ENCODE measurements around the gene ZCCHC24. TPM values are rescaled to one million over a fixed set of nuclear protein-coding genes. Genes with fewer than 3 reads are reported as not detected.

Gene ZCCHC24
- total and polyA plus RNA-seq, 2 of the 8 experiments (the other 6 are each of a cell fraction or from before 2014, with no cell fraction given) = 3.9 to 6.9 TPM

DNA sequence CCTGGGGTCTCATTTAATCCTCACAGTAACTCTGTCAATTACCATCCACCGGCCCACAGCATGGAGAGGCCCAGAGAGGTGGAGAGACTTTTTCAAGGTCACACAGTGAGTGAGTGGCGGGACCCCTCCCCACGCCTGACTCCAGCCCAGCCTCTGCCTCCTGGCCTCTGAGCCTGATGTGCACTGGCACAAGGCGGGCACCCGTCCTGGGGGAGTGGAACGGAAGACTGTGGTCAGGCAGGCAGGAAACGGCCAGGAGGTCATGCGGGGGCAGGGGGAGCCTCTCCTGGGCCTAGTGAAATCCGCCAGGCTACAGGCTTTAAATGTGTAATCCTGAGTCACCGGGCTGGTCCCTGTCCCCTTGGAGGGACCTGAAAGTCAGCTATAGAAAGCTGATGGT, 32.2 kb downstream of the ZCCHC24 start:
- Histone ChIP-seq H3K27me3 (replicated peaks in 1 of 4; ENCODE audit: control insufficient read depth in 3 of 4, extremely low read depth in 1 of 4, insufficient read depth in 3 of 4, low read length in 3 of 4) (no peaks in the 10 kb centered on the region), H2AK5ac (ENCODE audit: low read depth, low read length) (no peak overlapping the region), H3K56ac (replicated peaks; ENCODE audit: insufficient read length, low read depth, low read length) (no peak overlapping the region), H3K14ac (ENCODE audit: insufficient read length) (no peak overlapping the region), H3K4ac (replicated peaks; ENCODE audit: insufficient read length, low read depth, low read length) (no peak overlapping the region), H3K4me2 (ENCODE audit: insufficient read depth in 1 of 2, low read depth in 2 of 2, low read length in 2 of 2) (no peak overlapping the region), H3K4me1 (replicated peaks in 1 of 4; ENCODE audit: control insufficient read depth in 3 of 4, insufficient read depth in 4 of 4, low read length in 3 of 4) (no peaks in the 10 kb centered on the region; a peak in 1 of 7 replicates), H4K8ac (ENCODE audit: extremely low read depth, insufficient read depth, low read length) (no peak overlapping the region), H4K91ac (replicated peaks; ENCODE audit: insufficient read length, low read length) (no peak overlapping the region), H3K9me3 (ENCODE audit: insufficient read depth in 2 of 2, low read depth in 1 of 2, low read length in 1 of 2) (no peaks in the 10 kb centered on the region), H3K4me3 (ENCODE audit: extremely low read depth in 1 of 4, insufficient read depth in 2 of 4, low read depth in 3 of 4, low read length in 4 of 4) (no peak overlapping the region), H3K36me3 (ENCODE audit: control insufficient read depth in 2 of 4, insufficient read depth in 4 of 4, low read length in 3 of 4) (no peaks in the 10 kb centered on the region), H2BK12ac (ENCODE audit: low read depth, low read length) (no peak overlapping the region), H3K79me2 (ENCODE audit: control insufficient read depth in 1 of 2, insufficient read depth in 2 of 2, low read length in 2 of 2) (no peaks in the 10 kb centered on the region), H2BK120ac (replicated peaks; ENCODE audit: low read depth, low read length) (no peak overlapping the region), H3K23ac (ENCODE audit: insufficient read length) (no peak overlapping the region), H2AFZ (ENCODE audit: low read length) (no peak overlapping the region), H4K20me1 (replicated peaks in 1 of 2; ENCODE audit: control insufficient read depth in 1 of 2, insufficient read depth in 2 of 2, low read length in 2 of 2) (peaks cover 0 to 3% of the 10 kb centered on the region in 2 experiments), H4K5ac (ENCODE audit: insufficient read length, low read depth, low read length) (no peak overlapping the region), H3K18ac (ENCODE audit: extremely low read depth, low read length) (no peak overlapping the region), H2BK5ac (ENCODE audit: low read depth, low read length) (no peak overlapping the region), H2BK15ac (ENCODE audit: low read length) (no peak overlapping the region), H3K27ac (ENCODE audit: low read depth, low read length) (no peak overlapping the region), H2BK20ac (ENCODE audit: low read length) (no peak overlapping the region), H3K23me2 (ENCODE audit: low read depth, low read length) (no peaks in the 10 kb centered on the region), H3K9ac (replicated peaks in 1 of 4; ENCODE audit: extremely low read depth in 1 of 4, low read depth in 3 of 4, low read length in 3 of 4) (no peak overlapping the region), H3K79me1 (ENCODE audit: low read depth, low read length) (no peaks in the 10 kb centered on the region)
- no peak for TF ChIP-seq JUN (IDR thresholded peaks at IDR 0.05; ENCODE audit: low read depth, low read length)
- no peak for DNase-seq (ENCODE audit: low read depth in 1 of 2, low spot score in 2 of 2)
- POLR2A ChIA-PET (ENCODE audit: partially characterized antibody) = interaction anchor here (1.0 kb wide), 1 partner anchor 35 kb away, joined by 3 read pairs; no protein-coding TSS in a partner anchor
- WGBS, 2 experiments (ENCODE audit: extremely low coverage in 1 of 2, insufficient coverage in 1 of 2, insufficient read length in 1 of 2, insufficient replicate concordance in 2 of 2, low coverage in 1 of 2, low lambda C conversion rate in 2 of 2, missing lambda C conversion rate in 1 of 2) = 90% methylated on average over 10 of the region's 10 CpGs; no CpG with 5 or more reads in 1 of the 2 experiments
- CTCF ChIA-PET (ENCODE audit: partially characterized antibody) = interaction anchor here (0.6 to 2.2 kb wide), 8 partner anchors 12 to 80 kb away, joined by 3 to 12 read pairs (median 3); no protein-coding TSS in a partner anchor
- no peak for FAIRE-seq
